Left renal pelvis (tissue), 4 donors: ENCODE results near the gene GRM4. TPM values are rescaled to one million over a fixed set of nuclear protein-coding genes. Genes with fewer than 3 reads are reported as not detected.

Experiments used
- DNase-seq, 4 donors: peaks; one replicate each; pipeline ENCODE4 v3.0.0-alpha.2; 2013; ENCODE audit warnings: low read depth in 4 of 4, low spot score in 3 of 4
- polyA plus RNA-seq, 4 donors: library from polyadenylated mRNA; unstranded; fragments of 120-200 nt; gene quantifications; one replicate each; pipeline ENCODE4 v1.2.1, GENCODE V29; 2013; ENCODE audit not compliant: insufficient read length in 4 of 4

Gene GRM4
- polyA plus RNA-seq, 4 donors: 0.47 to 0.61 (median 0.50) TPM

DNA sequence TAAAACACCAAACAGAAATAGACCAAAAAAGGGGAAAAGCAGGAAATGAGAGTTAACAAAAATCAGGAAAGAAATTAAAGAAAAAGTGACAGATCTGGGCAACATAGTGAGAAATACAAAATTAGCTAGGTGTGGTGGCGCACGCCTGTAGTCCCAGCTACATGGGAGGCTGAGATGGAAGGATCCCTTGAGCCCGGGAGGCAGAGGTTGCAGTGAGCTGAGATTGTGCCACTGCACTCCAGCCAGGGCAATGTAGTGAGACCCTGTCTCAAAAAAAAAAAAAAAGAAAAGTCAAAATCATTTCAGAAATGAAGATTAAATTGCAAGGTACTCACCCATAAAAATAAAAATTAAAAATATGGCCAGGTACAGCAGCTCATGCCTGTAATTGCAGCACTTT is 13.0 kb upstream of the GRM4 start:
- no peak for DNase-seq

DNA sequence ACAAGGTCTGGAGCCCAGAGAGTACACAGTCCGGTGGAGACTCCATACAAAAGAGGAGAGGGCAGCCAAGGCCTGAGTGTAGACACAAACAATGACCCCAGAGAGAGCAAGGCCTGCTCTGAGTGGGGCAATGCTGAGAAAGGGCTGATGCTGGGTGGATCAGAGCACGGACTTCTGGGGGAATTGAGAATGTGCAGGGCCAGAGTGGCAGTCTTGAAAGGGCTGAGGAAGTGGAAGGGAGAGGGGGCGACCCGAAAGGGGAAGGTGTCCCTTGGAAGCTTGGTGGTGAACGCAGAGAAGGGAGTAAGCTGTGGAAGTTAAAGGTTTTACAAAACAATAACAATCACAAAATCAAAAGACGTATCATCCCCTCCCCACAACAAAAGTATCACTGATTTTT is 12.0 kb upstream of the GRM4 start:
- no peak for DNase-seq

DNA sequence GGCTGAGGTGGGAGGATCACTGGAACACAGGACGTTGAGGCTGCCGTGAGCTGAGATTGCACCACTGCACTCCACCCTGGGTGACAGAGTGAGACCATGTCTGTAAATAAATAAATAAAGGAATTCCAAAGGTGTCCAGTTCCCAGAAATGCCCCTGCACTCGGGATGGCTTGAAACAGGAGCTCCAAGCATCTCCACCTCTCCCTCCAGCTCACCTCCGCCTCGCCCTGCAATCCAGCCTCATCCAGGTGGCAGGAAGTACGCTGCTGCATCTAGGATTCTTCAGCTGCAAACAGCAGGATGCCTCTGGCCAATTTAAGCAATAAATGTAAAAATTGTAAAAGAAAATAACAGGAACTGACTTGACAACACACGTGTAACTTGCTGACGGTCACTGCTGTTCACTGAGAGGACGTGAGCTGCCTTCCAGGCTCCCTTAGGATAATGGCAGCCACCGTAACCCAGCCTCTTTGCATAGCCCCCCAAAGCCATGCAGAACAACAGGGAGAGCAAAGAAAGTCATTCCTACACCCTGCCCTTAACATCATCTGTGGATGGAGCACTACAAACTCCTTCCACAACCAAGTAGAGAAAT is 11.4 kb upstream of the GRM4 start:
- DNase-seq: no peak

DNA sequence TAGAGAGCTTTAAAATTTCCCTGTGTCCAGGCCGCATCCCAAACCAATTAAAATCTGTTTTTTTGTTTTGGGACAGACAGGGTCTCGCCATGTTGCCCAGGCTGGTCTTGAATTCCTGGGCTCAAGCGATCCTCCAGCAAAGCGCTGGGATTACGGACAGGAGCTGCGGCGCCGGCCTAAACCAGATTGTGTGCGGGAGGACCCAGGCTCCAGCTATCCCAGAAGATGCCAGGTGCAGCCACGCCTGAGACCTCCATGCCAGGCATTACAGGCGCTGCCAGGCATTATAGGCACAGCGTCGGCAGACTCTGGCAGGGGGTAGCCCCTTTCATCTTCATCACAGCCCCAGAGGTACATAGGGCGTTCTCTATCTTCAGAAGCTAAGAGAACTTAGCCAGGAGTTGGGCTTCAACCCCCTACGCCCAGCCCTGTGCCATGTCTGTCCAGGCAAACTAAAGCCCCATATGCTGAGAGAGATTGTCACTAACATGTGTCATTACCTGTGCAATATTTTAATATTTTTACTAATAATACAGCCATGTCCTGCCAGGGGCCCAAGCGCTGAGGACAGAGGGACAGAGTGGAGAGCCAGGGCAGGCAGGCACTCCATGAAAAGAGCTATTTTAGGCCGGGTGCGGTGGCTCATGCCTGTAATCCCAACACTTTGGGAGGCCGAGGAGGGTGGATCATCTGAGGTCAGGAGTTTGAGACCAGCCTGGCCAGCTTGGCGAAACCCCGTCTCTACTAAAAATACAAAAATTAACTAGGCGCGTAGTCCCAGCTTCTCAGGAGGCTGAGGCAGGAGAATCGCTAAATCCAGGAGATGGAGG is 9.8 kb upstream of the GRM4 start:
- DNase-seq: no peak

DNA sequence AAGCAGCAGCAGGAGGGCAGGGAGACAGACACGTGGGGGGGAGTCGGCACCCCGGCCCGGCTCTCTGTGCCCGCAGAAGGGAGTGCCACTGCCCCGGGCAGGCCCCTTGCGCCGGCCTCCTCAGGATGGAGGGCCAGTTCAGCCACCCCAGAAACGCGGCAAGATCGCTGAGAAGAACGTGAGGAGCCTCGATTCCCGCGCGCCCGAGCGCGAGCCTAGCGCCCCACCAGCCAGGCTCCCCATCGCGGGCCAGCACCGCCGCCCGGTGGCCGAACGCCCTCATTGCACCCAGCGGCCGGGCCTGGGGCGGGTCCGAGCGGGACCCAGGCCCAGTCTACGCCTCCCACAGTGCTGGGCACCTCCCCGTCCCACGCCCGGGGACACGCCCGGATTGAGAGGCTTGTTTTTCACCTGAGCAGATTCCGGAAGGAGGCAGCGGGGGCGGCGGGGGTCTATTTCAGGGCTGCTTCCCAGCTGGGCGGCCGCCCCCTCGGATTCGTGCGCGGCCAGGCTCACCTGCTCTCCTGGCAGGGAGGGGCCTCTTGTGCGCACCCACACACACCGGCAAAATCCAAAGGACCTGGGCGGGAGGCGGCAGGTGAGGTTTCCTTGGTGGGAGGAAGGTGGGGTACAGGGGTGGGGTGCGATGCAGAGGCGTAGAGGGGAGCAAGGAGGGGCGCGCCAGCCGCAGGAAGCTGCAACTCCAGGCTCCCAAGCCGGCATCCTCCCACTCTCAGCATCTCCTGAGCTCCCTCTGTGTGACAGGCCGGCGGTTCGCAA is 9.0 kb upstream of the GRM4 start:
- no peak for DNase-seq

DNA sequence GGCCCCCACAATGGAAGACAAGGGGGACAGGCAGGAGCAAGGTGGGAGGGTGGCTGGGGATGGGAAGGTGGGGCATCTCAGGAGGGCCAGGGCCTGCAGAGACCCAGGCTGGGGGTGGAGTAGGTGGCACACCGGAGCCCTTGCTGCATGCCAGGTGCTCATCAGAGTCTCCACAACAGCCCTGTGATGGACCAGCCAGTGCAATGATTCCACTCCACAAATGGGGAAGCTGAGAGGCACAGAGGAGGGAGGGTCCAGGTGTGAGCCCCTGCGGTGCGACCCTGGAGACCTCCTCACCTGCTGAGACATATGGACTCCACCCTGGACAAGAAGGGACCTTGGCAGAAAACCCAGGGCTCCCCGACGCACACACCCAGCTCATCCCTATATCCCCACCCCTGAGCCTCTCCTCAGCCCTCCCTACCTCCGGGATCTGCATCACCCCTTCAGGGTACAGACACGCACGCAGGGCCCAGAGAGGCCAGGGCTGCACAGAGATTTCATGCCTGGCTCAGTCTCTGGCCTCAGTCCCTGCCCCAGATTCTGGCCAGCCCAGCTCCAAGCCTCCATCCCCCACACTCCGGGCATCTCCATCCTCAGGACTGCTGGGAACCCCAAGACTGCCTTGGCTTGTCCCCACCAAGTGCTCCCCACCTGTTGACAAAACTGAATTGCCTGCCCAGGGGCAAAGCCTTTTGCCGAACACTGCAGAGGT is 7.1 kb upstream of the GRM4 start:
- no peak for DNase-seq

DNA sequence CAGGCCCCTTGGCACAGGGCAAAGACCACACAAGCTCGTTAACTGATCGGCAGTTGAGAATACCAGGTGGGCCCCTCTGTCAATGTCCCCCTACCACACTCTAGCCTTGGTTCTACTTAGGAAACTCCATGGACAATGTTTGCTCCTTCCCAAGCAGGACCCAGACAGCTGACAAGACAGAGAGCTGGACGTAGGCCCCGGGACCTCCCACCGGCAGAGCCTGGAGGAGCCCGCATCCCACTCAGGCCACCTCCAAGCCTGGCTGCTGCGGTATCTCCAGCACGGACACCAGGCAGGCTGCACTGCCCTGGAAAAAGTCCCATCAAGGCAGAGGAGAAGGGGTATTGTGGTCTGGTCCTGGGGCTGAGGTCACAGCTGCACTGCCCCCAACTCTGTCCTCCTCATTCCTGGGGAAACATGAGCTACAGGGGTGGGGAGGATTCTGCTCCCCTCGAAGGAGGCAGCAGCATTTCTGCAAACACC is 6.2 kb upstream of the GRM4 start:
- no peak for DNase-seq

DNA sequence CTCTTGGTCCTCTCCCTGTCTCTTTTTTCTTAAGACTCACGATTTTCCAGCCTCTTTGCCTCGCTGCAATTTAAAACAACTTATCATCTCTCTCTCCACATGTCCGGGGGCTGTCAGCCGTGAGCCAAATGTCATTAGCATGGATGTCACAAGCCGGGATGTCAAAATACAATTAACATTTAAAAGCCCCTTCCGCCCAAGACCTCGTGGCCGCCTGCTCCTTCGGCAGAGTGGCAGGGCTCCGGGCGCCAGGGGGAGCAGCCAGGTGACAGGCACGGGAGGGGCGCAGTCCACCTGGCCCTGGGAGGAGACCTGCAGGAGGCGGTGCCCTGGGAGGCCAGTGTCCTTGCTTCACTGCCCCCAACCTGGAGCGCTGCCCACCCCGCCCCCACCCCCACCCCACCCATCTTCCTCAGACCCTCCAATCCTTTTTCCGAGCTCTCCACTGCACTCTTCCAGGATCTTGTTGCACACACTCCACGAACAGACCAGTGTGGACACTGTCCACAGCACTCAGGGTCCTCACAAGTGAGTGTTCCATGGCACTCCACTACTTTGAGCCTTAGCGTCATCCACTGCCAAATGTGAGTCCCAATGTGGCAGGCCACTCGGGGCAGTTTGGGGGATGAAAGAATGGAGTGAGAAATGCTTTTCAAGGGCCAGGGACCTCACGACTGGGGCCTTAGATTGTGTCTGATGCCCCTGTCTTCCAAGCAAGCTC is 5.6 kb upstream of the GRM4 start:
- no peak for DNase-seq

DNA sequence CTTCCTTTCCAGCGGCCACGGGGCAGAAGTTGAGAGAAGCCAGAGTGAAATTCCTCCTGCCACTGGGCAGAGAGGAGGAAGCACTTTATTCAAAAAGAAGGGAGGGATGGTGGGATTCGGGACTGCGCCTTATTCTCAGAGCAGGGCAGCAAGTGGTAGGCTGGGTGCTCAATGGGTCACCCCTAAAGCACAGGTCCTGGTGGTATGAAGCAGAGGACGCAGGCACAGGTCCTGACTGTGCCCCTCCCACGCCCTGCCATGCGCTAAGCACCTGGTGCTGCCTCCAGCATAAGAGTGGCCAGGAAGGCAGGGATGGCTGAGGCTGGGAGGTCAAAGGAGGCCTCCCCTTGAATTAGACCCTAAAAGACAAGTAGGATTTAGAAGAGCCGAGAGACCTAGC is 4.9 kb upstream of the GRM4 start:
- no peak for DNase-seq

DNA sequence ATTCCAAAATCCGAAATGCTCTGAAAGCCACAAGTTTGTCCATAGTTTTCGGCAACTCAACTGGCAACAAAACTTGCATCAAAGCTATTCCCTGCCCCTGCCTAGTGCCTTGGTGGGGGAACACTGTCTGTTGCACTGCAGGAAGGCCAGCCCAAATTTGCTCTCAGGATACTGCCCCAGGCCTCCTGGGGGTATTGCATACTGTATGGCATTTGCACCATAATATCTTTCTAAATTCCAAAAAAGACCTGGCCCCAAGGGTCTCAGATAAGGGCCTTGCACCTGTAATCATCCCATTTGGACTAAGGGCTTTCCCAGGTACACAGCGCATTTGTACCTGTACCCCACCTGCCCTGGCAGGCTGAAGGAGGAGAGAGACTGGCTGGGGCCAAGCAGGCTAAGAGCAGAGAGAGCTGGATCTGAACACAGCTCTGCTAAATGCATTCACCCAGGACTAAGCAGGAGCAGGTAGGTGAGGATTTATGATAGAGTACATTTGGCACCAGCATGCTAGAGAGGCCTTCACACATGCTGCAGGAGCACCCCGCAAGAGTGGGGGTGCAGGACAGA is 4.0 kb upstream of the GRM4 start:
- DNase-seq: no peak

DNA sequence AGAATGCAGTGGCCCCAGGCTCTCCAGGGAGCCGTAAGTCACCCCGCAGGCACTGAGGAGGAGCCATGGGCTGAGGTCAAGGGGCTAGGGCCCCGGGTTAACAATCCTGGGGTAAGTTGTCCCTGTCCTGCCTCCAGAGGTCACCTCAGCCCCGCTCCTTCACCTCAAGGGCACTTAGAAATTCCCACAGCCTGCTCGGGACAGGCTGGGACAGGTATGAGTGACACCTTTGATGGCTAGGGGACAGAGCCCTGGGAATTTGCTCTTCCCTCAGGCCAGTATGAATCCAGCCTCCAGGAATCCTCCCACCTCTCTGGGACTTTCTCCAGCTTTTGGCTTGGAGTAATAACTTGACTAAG is 3.5 kb upstream of the GRM4 start:
- no peak for DNase-seq

DNA sequence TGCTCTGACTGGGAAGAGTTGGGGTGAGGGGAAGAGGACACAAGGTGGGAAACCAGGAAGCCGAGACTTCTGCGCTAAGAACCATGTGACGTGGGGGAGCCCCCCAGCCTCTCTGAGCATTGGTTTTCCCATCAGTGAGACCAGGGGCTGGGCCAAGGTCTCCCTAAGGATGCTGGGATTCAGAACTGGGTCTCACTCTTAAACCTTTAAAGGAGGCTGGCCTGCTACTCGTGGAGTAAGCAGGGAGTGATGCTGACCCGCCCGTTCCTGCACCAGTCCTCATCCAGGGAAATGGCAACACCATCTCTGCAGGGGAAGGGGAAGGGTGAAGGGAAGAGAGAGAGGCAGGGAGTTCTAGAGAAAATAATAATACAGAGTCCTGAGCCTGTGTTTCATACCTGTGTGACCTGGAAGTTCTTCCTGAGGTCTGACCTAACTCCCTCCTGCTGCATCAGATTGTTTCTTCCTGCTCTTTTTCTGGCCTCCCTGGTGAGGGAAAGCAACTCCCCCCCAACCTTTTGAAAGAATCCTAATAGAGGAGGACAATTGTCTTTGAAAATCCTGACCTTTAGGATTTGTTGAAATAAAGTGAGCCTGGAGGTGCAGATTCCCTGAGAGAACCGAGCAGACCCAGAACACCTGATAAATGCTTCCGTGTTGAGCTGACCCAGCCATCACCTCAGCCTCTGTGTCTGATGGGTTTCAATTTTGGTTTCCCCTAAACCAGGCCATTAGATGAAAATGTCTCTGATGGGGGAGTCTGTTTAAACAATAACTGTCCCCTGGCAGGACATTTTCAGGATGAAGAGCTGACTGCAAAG is 3.0 kb upstream of the GRM4 start:
- no peak for DNase-seq

DNA sequence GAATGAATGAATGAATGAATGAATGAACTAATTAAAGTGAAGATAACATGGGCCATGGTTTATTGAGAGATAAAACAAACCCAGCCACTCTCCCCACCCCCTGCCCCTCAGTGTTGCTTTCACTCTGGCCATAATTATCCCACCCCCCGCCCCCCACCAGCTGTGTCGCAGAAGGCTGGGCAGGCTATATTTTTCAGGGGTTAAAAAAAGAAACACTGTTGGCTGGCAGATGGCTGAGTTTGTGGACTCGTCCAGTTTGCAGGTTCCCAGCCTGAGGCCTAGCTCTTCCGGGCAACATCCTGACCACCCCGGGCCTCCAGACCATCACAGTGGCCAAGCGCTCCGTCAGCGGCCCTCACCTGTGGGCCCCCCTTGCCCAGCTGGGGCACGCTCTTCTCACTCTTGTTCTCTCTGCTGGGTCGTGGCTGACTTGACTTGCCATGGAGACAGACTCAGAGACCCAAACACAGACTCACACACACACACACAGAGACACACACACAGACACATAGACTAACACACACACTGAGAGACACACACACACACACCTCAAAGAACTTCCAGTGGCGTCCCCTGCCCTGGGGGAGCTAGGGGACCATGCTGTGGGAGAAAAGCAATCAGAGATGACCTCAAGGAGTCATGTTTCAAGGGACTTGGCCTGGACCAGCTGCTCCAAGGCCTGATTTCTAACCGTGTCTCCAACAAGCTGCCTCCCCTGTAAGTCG is 2.2 kb upstream of the GRM4 start:
- no peak for DNase-seq

DNA sequence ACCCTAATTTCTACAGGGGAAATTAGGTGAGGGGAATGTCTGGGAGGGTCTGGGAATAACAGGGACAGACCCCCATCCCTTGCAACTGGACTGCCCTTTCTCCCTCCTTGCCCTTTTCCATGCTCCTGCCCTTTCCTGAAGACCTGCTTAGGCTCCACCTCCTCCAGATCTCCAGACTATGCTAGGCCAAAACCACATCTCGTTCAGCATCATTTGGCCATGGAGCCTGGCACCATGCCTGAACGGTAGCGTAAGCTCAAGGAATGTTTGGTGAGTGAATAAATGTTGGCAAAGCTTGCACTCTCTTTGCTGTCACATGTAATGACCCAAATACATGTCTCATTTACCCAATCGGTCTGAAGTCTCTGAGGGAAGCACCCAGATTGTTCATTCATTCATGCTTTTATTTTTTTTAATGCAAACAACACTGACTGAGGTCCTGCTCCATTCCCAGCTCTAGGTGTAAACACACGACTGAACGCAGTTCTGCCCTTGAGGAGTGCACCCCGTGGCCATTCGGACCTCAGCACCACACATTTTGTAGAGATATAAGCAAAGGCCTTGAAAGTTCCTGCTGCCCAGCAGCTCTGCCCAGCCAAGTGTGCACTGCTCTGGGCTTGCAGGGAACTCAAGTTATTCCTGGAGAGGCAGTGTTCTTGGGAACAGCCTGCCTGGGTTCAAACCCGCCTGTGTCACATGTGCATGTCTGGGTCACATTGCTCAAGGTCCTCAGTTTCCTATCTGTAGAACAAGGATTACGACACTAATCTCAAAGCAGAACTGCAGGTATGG is 1.1 kb upstream of the GRM4 start:
- no peak for DNase-seq

DNA sequence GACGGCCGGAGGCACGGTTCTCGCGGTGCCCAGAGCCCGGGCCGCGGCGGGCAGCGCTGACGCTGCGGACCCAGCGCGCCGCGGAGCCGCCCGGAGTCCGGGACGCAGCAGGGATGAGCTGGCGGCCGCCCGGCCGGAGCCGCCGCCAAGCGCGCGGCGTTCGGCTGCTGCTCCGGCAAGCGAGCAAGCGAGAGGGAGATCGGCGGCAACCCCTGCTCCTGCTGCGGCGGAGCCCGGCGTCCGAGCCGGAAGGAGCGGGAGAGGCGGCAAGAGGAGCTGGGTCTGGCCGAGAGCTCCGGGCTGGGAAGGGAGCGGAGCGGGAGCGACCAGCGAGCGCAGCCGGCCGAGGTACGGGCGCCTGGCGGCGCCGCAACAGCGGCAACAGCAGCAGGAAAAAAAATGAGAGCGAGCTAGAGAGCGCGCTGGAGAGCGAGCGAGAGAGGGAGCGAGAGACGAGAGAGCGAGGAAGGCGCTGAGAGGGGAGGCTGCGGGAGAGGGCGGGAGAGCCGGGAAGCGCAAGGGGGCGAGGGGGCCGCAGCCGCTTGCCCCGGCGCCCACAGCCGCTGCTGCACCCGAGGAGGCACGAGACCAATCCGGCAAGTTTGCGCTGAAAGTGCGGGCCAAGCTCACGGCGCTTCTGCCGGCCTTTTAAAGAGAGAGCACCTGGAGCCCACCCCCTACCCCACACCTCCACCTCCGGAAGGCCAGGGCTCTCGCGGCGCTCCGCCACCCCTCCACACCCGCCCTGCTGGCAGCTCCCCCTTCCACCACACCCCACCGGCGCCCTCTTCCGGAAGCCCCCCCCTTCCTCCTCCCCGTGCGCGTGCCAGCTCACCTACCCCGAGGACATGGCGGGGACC is 496 bp downstream of the GRM4 start:
- no peak for DNase-seq

DNA sequence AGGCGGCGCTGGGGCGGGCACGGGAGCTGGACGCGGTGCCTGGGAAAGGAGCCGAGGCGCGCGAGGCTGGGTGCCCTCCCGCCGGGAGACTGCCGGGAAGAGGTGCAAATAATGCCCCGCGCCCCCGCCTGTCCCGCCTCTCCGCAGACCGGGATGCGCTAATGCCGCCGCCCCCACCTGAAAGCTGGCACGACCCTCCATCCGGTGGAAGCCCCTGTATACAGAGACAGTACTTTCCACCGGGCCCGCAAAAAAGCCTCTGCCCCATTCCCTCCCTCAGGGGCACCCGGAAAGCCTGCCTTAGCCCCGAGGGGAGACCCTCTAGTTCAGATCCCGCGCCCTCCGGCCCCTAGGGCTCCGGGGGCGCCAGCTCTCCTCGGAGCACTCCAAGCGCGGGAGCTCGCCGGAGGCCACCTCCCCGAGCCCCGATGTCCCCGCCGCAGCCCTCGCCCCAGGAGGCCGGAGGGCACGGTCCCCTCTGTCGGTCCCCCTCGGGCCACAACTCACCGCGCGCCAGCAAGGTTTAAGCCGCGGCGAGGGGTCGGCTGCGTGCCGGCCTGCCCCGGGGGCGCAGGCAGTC is 1.2 kb downstream of the GRM4 start:
- no peak for DNase-seq
